HepG2 (cell line): ENCODE results near the gene FGA. TPM values are rescaled to one million over a fixed set of nuclear protein-coding genes. Genes with fewer than 3 reads are reported as not detected.

ENCODE experiments used
- AFF4 ChIP-seq: sonication (generic); formaldehyde crosslinking; IDR thresholded peaks from 2 replicates; pipeline ENCODE4 v1.4.0; 2020; ENCODE audit warnings: missing genetic modification reagents
- ATF2 ChIP-seq: sonication (generic); formaldehyde crosslinking; IDR thresholded peaks from 2 replicates; pipeline ENCODE4 v1.4.0; 2020; ENCODE audit warnings: missing genetic modification reagents
- GATAD1 ChIP-seq: IDR thresholded peaks from 2 replicates; pipeline ENCODE4 v1.6.1; 2016; ENCODE audit warnings: missing genetic modification reagents, missing compliant biosample characterization
- HNF4A ChIP-seq: sonication (generic); formaldehyde crosslinking; IDR thresholded peaks from 2 replicates; pipeline ENCODE4 v1.4.0; 2020; ENCODE audit warnings: missing genetic modification reagents
- KIAA2018 ChIP-seq: sonication (generic); formaldehyde crosslinking; IDR thresholded peaks from 2 replicates; pipeline ENCODE4 v1.5.0; 2020; ENCODE audit warnings: mild to moderate bottlenecking, missing genetic modification reagents, borderline replicate concordance
- NR2F1 ChIP-seq, 2 experiments: fragments of 450-650 bp in 1 of 2; formaldehyde crosslinking in 1 of 2; IDR thresholded peaks; 2 replicates each; pipeline versions ENCODE4 v1.5.0 to v1.6.1; 2016 to 2020; ENCODE audit warnings: mild to moderate bottlenecking in 1 of 2, missing compliant biosample characterization in 1 of 2, missing genetic modification reagents in 1 of 2, moderate library complexity in 1 of 2
- PITX1 ChIP-seq: sonication (generic); formaldehyde crosslinking; IDR thresholded peaks from 2 replicates; pipeline ENCODE4 v1.5.1; 2020; ENCODE audit warnings: mild to moderate bottlenecking, missing genetic modification reagents
- SAP130 ChIP-seq: IDR thresholded peaks from 2 replicates; pipeline ENCODE4 v1.6.1; 2016; ENCODE audit warnings: low read depth
- SMARCE1 ChIP-seq: fragments of 450-650 bp; IDR thresholded peaks from 2 replicates; pipeline ENCODE4 v1.6.1; 2017; ENCODE audit warnings: borderline replicate concordance
- STAT5B ChIP-seq: sonication (generic); formaldehyde crosslinking; IDR thresholded peaks from 2 replicates; pipeline ENCODE4 v1.4.0; 2020; ENCODE audit warnings: missing genetic modification reagents
- TCF7 ChIP-seq: sonication (generic); IDR thresholded peaks from 2 replicates; pipeline ENCODE4 v1.6.1; 2016; ENCODE audit warnings: antibody characterized with exemption, low read depth
- ZFP37 ChIP-seq: sonication (generic); formaldehyde crosslinking; IDR thresholded peaks from 2 replicates; pipeline ENCODE4 v1.4.0; 2020; ENCODE audit warnings: missing genetic modification reagents, borderline replicate concordance
- ZMAT3 ChIP-seq: sonication (generic); formaldehyde crosslinking; conservative IDR thresholded peaks from 2 replicates; pipeline ENCODE4 v1.7.0; 2021; ENCODE audit warnings: missing genetic modification reagents
- ZNF281 ChIP-seq: sonication (generic); formaldehyde crosslinking; IDR thresholded peaks from 2 replicates; pipeline ENCODE4 v1.4.0; 2020; ENCODE audit warnings: missing genetic modification reagents, borderline replicate concordance
- polyA plus RNA-seq, 8 experiments: library from polyadenylated mRNA; depleted of rRNA in 3 of 8; stranded (reverse) in 7 of 8; unstranded in 1 of 8; fragments of >200 nt; fragmentation: Illumina TruSeq in 4 of 8; extraction: Trizol in 4 of 8; gene quantifications; 2 replicates each; pipeline versions ENCODE4 v1.2.1 to v1.2.3, GENCODE V29; 2011 to 2016; ENCODE audit warnings: low read depth in 4 of 8, missing spikeins in 1 of 8, mixed read lengths in 1 of 8; ENCODE audit not compliant: insufficient read depth in 1 of 8
- total RNA-seq, 5 experiments: library from RNA; depleted of rRNA; stranded (reverse); fragments of >200 nt; fragmentation: Illumina TruSeq; extraction: Trizol; gene quantifications; 2 replicates each; pipeline ENCODE4 v1.2.3, GENCODE V29; 2016; ENCODE audit warnings: low read depth in 1 of 5

FGA gene
- total and polyA plus RNA-seq, 2 of the 13 experiments (the other 11 are each of a cell fraction or from before 2014, with no cell fraction given), result 640 to 1,523 TPM

- TF ChIP-seq ZNF281 (CRISPR knock-in tag), result no peak
- TF ChIP-seq STAT5B, result no peak
- no peak for TF ChIP-seq SMARCE1
- peak; percentile 55 for TF ChIP-seq TCF7
- TF ChIP-seq KIAA2018 (CRISPR knock-in tag), result no peak
- no peak for TF ChIP-seq ZFP37 (CRISPR knock-in tag)
- TF ChIP-seq PITX1 (CRISPR knock-in tag), result no peak
- TF ChIP-seq SAP130 (CRISPR knock-in tag), result peak; percentile 57; the same call in 1 of the 2 replicates
- peak; percentile 26; the same call in 1 of the 2 replicates for TF ChIP-seq ATF2 (CRISPR knock-in tag)
- TF ChIP-seq GATAD1 (CRISPR knock-in tag), result peak; percentile 14; the same call in 1 of the 2 replicates
- TF ChIP-seq NR2F1 (CRISPR knock-in tag; IDR thresholded peaks at IDR 0.05), result peak; percentile 91 to 95
- no peak for TF ChIP-seq AFF4
- no peak for TF ChIP-seq ZMAT3 (CRISPR knock-in tag)
- TF ChIP-seq HNF4A (CRISPR knock-in tag), result peak; percentile 73
Measured at GRCh38 chr4:154560824-154561231, 29.7 kb downstream of the FGA start (continued).
